GM12874 (cell line): ENCODE data around the gene RIT2.

Experiments used
- CTCF ChIP-seq: IDR thresholded peaks from 2 replicates; pipeline ENCODE4 v1.5.1; 2011; ENCODE audit warnings: low read depth, mild to moderate bottlenecking, control low read depth, low read length, moderate library complexity; ENCODE audit not compliant: insufficient read depth

Gene RIT2

GRCh38 chr18:42954887-42955286 lies 160.6 kb downstream of the RIT2 start:
- no peak for TF ChIP-seq CTCF

GRCh38 chr18:42953306-42953705 lies 162.2 kb downstream of the RIT2 start:
- TF ChIP-seq CTCF, result no peak

- no peak for TF ChIP-seq CTCF
Measured at GRCh38 chr18:42950732-42951131, 164.8 kb downstream of the RIT2 start.

- TF ChIP-seq CTCF, result no peak
Measured at GRCh38 chr18:42948831-42949230, 166.7 kb downstream of the RIT2 start.

GRCh38 chr18:42941860-42942259 lies 173.6 kb downstream of the RIT2 start:
- TF ChIP-seq CTCF, result no peak

GRCh38 chr18:42941021-42941420 lies 174.5 kb downstream of the RIT2 start:
- TF ChIP-seq CTCF, result no peak

- no peak for TF ChIP-seq CTCF
Measured at GRCh38 chr18:42937436-42937835, 178.0 kb downstream of the RIT2 start.

GRCh38 chr18:42936289-42936688 lies 179.2 kb downstream of the RIT2 start:
- TF ChIP-seq CTCF, result no peak
